ENCODE data around the gene TRAPPC4.
"Not testable (repeated sequence)": the region's sequence is repeated elsewhere in the genome, so short reads cannot be mapped to it uniquely, and the experiment has no call there.

The TRAPPC4 gene

DNA sequence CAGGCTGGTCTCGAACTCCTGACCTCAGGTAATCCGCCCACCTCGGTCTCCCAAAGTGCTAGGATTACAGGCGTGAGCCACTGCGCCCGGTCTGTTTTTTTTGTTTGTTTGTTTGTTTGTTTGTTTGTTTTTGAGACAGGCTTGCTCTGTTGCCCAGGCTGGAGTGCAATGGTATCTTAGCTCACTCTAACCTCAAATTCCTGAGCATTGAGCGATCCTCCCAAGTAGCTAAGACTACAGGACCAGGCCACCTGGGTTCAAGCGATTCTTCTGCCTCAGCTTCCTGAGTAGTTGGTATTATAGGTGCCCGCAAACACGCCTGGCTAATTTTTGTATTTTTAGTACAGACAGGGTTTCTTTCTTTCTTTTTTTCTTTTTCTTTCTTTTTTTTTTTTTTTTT is 14.9 kb downstream of the TRAPPC4 start:
- DNase-seq (ENCODE audit: low spot score), result not testable (repeated sequence)

DNA sequence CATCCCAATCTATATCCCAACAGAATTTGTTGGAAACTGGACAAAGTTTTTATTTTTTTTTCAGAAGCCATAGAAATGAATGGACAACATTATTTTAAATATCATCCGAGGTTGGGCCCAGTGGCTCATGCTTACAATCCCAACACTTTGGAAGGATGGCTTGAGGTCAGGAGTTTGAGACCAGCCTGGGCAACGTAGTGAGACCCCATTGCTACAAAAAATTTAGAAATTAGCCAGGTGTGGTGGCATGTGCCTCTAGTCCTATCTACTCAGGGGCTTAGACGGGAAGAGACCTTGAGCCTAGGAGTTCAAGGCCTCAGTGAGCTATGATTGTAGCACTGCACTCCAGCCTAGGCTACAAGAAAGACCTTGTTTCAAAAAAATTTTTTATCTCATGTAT is 16.2 kb downstream of the TRAPPC4 start:
- no peak for DNase-seq (ENCODE audit: low spot score)

DNA sequence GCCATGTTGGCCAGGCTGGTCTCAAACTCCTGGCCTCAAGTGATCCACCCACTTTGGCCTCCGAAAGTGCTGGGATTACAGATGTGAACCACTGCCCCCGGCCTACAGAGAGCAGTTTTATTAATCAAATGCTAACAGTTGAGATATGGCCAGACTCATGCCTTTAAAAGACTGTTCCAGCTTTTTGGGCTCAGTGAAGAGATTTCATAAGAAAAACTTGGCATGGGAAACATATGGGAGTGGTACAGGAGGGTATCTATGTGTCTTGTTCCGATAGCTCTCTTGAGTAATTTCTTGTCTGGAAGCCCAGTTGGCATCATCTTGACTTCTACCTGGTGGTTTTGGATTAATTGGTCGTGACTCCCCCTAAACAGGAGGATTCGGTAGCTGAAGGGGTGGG is 20.3 kb downstream of the TRAPPC4 start:
- DNase-seq (ENCODE audit: low spot score), result no peak

- DNase-seq (ENCODE audit: low spot score), result not testable (repeated sequence)
Observed at GRCh38 chr11:119039471-119039870, 20.9 kb downstream of the TRAPPC4 start.

DNA sequence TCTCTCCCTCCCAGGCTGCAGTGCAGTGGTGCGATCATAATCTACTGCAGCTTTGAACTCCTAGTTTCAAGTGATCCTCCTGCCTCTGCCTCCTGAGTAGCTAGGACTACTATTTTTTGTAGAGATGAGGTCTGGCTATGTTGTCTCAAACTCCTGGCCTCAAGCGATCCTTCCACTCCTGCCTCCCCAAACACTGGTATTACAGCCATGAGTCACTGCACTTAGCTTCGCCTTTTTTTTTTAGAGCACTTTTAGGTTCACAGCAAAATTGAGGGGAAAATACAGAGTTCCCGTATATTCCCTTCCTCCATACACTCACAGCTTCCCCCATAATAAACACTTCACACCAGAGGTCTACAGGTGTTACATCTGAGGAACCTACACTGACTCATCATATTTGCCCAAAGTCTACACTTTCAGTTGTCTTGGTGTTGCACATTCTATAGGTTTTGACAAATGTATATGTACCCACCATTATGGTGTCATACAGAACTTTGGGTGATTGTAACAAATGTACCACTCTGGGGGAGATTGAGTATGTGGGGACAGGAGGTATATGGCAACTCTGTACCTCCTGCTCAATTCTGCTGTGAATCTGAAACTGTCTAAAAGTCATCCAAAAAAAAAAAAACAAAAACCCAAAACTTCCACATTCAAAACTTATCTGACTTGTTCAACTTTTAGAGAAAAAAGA is 23.4 kb downstream of the TRAPPC4 start:
- no peak for DNase-seq (ENCODE audit: low spot score)

- DNase-seq (ENCODE audit: low spot score), result no peak
Observed at GRCh38 chr11:119042927-119043326, 24.4 kb downstream of the TRAPPC4 start.

DNA sequence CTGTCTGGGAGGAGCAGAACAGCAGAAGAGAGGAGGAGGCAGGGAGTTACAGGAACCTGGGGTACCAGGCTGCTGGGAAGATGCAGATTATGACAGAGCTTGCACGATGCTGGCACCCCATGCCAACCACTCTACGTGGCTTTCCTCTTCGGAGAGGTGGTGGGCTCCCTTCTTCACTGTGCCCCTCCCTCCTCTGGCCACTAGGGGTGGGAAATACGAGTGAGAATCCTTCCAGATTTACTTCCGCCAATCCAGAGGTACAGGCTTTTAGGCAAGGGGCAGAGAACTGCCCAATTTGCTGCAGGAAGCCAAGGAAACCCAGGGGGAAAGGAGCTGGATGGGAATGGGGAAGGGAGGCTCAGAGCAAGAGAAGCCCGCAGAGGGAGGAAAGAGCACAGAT is 26.1 kb downstream of the TRAPPC4 start:
- DNase-seq (ENCODE audit: low spot score), result no peak

DNA sequence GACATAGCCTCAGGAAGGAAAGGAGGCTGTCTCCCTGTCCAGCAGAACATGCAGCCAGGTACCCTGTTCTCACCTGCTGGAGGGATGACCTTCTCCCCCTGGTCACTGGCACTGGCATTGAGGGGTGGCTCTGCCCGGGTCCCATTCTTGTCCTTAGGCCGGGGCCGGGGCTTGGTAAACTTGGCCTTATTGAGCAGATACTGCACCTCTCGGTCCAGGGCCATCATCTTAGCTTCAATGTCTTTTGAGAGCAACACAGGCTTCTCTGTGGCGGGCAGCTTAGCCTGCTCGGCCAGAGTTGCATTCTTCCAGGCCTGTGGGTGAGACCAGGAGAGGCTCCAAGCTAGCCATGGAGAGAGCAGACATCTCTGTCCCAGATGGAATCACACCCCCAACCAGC is 27.9 kb downstream of the TRAPPC4 start:
- DNase-seq (ENCODE audit: low spot score), result no peak

- no peak for DNase-seq (ENCODE audit: low spot score)
Observed at GRCh38 chr11:119047205-119047604, 28.6 kb downstream of the TRAPPC4 start.

GRCh38 chr11:119048644-119049043 is 30.1 kb downstream of the TRAPPC4 start:
- DNase-seq (ENCODE audit: low spot score), result no peak

GRCh38 chr11:119049081-119049480 is 30.5 kb downstream of the TRAPPC4 start:
- DNase-seq (ENCODE audit: low spot score), result no peak

DNA sequence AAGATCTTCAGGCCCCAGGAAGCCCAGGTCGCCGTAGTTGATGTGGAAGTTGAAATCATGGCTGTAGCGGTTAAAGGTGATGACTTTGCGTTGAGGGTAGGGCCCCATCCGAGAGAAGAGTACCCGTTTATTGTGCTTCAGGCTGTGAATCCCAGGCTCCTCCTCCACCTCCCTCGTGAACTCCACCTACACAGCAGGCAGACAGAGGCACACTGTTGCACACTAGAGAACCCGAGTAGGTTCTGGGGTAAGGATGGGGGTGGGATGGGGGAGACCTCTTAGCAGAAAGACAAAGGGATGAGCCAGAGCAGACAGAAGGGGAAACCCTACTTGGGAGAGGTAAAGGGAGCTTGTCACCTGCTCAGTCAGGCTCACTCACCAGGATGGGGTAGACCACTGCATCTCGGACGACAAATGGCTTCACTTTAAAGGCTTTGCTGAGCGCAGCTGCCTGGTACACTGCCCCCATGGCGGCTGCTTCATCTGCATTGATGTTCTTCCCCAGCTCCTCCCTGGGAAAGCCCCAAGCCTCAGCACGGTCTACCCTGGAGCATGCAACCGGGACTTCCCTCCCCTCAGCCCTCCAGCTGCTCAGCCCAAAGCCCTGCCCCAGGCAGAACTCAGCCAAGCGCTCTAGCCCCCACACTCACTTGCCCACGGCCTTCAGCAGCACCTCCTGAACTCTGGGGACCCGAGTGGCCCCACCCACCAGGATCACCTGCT is 33.0 kb downstream of the TRAPPC4 start:
- DNase-seq (ENCODE audit: low spot score), result no peak

GRCh38 chr11:119052163-119052814 is 33.7 kb downstream of the TRAPPC4 start:
- no peak for DNase-seq (ENCODE audit: low spot score)

GRCh38 chr11:119054418-119054817 is 35.9 kb downstream of the TRAPPC4 start:
- DNase-seq (ENCODE audit: low spot score), result no peak

DNA sequence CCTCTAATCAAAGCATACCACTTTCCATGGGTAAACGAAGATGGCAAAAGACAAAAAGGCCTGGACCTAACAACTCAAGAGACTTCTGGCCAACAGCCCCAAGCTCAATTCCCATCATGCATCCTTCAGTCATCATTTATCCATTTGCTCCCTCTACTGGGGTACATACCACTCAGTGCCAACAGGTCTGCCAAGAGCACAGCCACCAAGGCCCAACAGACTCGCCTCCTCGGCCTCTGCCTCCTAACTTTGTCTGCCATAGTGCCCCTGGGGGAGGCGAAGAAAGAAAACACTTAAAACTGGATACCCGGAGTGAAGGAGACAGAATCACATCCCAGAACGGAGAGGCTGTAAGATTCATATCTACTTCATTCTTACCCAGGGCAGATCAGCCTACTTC is 37.3 kb downstream of the TRAPPC4 start:
- no peak for DNase-seq (ENCODE audit: low spot score)

DNA sequence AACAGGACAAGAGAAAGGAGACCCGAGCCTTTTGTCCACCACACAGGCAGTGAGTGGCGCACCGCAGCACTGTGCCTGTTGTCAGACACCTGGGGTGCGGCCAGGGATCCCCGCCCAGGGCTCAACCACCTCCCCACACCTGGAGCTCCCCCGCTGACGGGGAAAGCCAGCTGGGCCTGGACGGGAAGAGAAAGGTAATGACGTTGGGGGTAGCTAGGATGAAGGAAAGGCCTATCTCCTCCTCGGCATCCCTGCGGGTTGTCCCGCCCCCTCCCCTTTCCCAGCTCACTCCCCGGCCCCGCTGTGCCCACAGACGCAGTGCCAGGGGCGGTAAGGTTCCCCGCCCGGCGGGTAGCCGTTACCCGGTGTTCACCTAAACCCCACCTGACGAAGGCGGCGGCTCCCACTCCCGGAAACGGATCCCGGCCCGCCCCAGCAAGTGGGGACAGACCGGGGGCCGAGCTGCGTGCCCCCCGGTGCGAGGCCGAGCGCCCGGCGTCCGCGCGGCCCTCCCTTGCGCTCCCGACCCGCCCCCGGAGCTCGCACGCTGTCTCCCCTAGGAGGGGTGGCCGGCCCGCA is 37.9 kb downstream of the TRAPPC4 start:
- no peak for DNase-seq (ENCODE audit: low spot score)

DNA sequence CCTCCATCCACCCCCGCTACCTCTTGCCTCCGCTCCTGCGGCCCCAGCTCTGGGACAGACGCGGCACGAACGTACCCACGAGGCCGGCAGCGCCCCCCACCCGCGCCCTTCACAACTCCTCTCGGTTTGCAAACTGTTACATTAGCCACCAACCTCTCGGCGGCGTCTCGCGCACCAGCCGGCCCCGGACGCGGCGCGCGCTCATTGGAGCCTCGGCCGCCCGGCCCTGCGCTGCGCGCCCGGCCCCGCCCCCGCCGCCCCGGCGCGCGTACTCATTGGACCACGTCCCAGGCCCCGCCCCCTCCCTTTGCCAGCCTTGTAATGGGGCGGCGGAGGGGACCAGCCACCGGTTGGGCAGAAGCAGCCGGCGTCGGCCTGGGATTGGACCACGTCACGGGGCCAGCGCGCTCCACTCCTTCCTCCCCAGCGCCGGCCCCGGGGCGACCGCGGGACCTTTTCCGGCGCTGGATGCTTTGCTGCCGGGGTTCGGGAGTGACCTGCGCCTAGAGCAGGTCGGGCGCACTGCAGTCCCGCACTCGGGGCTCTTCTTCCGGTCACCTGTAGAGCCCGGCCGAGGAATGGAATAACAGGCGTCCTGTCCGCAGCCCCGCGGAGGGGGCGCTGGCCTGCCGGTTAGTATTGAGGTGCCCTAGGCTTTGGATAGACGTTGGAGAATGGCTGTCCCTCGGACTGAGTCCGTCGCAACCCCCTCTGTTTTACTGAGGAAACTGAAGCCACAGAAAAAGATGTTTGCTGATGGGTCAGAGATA is 38.6 kb downstream of the TRAPPC4 start, which contains the start of gene HYOU1:
Gene HYOU1 (minus strand): TSS at position 206 of the 770 bp plus-strand sequence. CDS start 1,045 bp downstream, outside the sequence.
- DNase-seq (ENCODE audit: low spot score), result peak; percentile 91

DNA sequence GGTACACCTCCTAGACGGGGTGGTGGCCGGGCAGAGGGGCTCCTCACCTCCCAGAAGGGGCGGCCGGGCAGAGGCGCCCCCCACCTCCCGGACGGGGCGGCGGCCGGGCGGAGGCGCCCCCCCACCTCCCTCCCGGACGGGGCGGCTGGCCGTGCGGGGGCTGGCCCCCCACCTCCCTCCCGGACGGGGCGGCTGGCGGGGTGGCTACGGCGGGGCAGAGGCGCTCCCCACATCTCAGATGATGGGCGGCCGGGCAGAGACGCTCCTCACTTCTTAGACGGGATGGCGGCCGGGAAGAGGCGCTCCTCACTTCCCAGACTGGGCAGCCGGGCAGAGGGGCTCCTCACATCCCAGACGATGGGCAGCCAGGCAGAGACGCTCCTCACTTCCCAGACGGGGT is 40.6 kb downstream of the TRAPPC4 start:
- not testable (repeated sequence) for DNase-seq (ENCODE audit: low spot score)

- DNase-seq (ENCODE audit: low spot score), result no peak
Observed at GRCh38 chr11:119061256-119061655, 42.7 kb downstream of the TRAPPC4 start.

- no peak for DNase-seq (ENCODE audit: low spot score)
Observed at GRCh38 chr11:119062779-119063178, 44.2 kb downstream of the TRAPPC4 start.

- peak; percentile 53 for DNase-seq (ENCODE audit: low spot score)
Observed at GRCh38 chr11:119065369-119065768, 46.8 kb downstream of the TRAPPC4 start.
